HL-60 (cell line): ENCODE data around the gene CFAP92.

Experiments used
- DNase-seq, 2 experiments: peaks; one replicate each; pipeline ENCODE4 v3.0.0-alpha.2; 2010 to 2020; ENCODE audit warnings: low read depth in 1 of 2, low spot score in 1 of 2
- H3K27ac ChIP-seq: fragments of 250-450 bp; sonication (Bioruptor Pico); replicated peaks from 2 replicates; pipeline ENCODE4 v1.5.1; 2020; ENCODE audit warnings: mild to moderate bottlenecking, moderate library complexity
- H3K27me3 ChIP-seq: fragments of 250-450 bp; sonication (Bioruptor Pico); 2 replicates; pipeline ENCODE4 v1.5.1; 2021; ENCODE audit warnings: mild to moderate bottlenecking, moderate library complexity; ENCODE audit not compliant: insufficient read depth, poor library complexity, severe bottlenecking
- H3K4me3 ChIP-seq: replicated peaks from 2 replicates; pipeline ENCODE4 v1.5.1; 2011; ENCODE audit warnings: mild to moderate bottlenecking, control low read depth, low read length; ENCODE audit not compliant: insufficient read depth
- CTCF ChIP-seq: IDR thresholded peaks from one replicate; pipeline ENCODE4 v1.5.1; 2011; ENCODE audit warnings: low read length, control low read depth, inconsistent platforms; ENCODE audit not compliant: insufficient read depth
- GABPA ChIP-seq: IDR thresholded peaks from 2 replicates; pipeline ENCODE4 v1.6.1; 2012; ENCODE audit warnings: low read depth
- POLR2AphosphoS5 ChIP-seq: IDR thresholded peaks from 2 replicates; pipeline ENCODE4 v1.6.1; 2012; ENCODE audit warnings: low read depth
- REST ChIP-seq: IDR thresholded peaks from 2 replicates; pipeline ENCODE4 v1.6.1; 2012; ENCODE audit warnings: low read depth; ENCODE audit not compliant: insufficient replicate concordance
- SPI1 ChIP-seq: IDR thresholded peaks from 2 replicates; pipeline ENCODE4 v1.6.1; 2012; ENCODE audit warnings: low read depth, mild to moderate bottlenecking, borderline replicate concordance

Gene CFAP92

GRCh38 chr3:129021140-129021551, 27.3 kb upstream of the CFAP92 start:
- Histone ChIP-seq H3K27me3 (no peaks in the 10 kb centered on the region), H3K27ac (no peak overlapping the region), H3K4me3 (no peak overlapping the region)
- TF ChIP-seq POLR2AphosphoS5 = no peak
- TF ChIP-seq CTCF = no peak
- no peak for DNase-seq

- Histone ChIP-seq H3K27me3 (no peaks in the 10 kb centered on the region), H3K4me3 (no peak overlapping the region), H3K27ac (no peak overlapping the region)
- DNase-seq = no peak
- TF ChIP-seq GABPA (no peak), SPI1 (no peak), CTCF (no peak), POLR2AphosphoS5 (no peak), REST (no peak)
Observed at GRCh38 chr3:129020691-129021090, 26.8 kb upstream of the CFAP92 start.

GRCh38 chr3:129019266-129019665, 25.4 kb upstream of the CFAP92 start:
- DNase-seq = no peak
- TF ChIP-seq CTCF (no peak), GABPA (no peak), SPI1 (no peak), REST (no peak), POLR2AphosphoS5 (no peak)

GRCh38 chr3:129018751-129019150, 24.9 kb upstream of the CFAP92 start:
- Histone ChIP-seq H3K4me3 (no peak overlapping the region), H3K27ac (no peak overlapping the region), H3K27me3 (no peaks in the 10 kb centered on the region)
- TF ChIP-seq GABPA (no peak), CTCF (no peak), REST (no peak), SPI1 (no peak), POLR2AphosphoS5 (no peak)
- DNase-seq = no peak

More at GRCh38 chr3:129019266-129019665, 25.4 kb upstream of the CFAP92 start:
- H3K4me3 ChIP-seq = no peak overlapping the region
- no peaks in the 10 kb centered on the region for H3K27me3 ChIP-seq
- H3K27ac ChIP-seq = no peak overlapping the region
